ENCODE measurements around the gene FUOM.

DNA sequence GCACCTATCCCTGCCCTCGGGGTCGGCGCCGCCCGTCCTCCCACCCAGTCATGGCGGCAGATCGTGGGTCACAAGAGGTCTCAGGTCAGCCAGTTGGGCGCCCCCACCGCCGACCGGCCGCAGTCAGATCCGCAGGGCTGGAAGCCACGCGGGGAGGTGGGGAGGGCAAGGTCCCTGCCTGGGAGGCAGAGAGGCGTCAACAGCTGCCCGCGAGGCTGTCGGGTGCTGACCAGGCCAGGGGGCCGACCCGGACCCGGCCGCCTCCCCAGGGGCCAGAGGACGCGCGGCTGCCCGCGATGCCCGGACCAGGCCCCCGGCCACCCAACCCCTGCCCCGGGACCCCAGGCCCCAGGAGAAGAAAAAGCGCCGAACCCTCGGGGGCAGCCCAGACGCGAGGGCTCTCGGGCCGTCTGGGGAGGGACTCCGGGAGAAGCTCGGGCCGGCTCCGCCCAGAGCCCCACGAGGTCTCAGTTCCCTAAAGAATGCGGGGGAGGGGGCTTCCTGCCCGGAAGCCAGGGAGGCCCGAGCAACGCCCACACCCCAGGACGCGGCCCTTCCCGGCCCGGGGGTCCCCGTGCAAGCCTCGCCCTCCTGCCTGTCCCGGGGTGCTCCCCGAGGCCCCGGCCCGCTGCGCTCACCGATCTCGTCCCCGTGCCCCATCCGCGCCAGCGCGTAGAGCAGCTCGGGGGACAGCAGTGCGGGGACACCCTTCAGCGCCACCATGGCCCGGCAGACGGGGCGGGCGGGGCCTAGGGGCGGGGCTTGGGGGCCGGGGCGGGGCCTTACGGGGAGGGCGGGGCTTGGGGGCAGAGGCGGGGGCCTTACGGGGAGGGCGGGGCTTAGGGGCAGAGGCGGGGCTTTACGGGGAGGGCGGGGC lies at the start of gene FUOM:
- TF ChIP-seq, protein P1, sequence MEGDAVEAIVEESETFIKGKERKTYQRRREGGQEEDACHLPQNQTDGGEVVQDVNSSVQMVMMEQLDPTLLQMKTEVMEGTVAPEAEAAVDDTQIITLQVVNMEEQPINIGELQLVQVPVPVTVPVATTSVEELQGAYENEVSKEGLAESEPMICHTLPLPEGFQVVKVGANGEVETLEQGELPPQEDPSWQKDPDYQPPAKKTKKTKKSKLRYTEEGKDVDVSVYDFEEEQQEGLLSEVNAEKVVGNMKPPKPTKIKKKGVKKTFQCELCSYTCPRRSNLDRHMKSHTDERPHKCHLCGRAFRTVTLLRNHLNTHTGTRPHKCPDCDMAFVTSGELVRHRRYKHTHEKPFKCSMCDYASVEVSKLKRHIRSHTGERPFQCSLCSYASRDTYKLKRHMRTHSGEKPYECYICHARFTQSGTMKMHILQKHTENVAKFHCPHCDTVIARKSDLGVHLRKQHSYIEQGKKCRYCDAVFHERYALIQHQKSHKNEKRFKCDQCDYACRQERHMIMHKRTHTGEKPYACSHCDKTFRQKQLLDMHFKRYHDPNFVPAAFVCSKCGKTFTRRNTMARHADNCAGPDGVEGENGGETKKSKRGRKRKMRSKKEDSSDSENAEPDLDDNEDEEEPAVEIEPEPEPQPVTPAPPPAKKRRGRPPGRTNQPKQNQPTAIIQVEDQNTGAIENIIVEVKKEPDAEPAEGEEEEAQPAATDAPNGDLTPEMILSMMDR (IDR thresholded peaks at IDR 0.05), result no peak
- TF ChIP-seq POLR2A (IDR thresholded peaks at IDR 0.05), result no peak
